Smooth muscle cell (in vitro differentiated cells): ENCODE results near the gene FBXO24. TPM values are rescaled to one million over a fixed set of nuclear protein-coding genes. Genes with fewer than 3 reads are reported as not detected.

ENCODE experiments used
- DNase-seq: peaks from one replicate; lab custom pipeline; 2025; ENCODE audit not compliant: unreplicated experiment; lab: John Stamatoyannopoulos, UW
- H2AFZ ChIP-seq: fragments of 200-600 bp; sonication (generic); 2 replicates; pipeline ENCODE4 v1.6.0; 2016; ENCODE audit warnings: antibody characterized with exemption, low read depth, mild to moderate bottlenecking
- H3F3A ChIP-seq: fragments of 200-600 bp; sonication (generic); 2 replicates; pipeline ENCODE4 v1.6.0; 2017; ENCODE audit warnings: antibody characterized with exemption, low read depth
- H3K27ac ChIP-seq: fragments of 200-600 bp; sonication (generic); 2 replicates; pipeline ENCODE4 v1.5.1; 2016; ENCODE audit warnings: low read depth, mild to moderate bottlenecking
- H3K27me3 ChIP-seq: fragments of 200-600 bp; sonication (generic); 2 replicates; pipeline ENCODE4 v1.6.1; 2016; ENCODE audit warnings: low read depth, mild to moderate bottlenecking
- H3K36me3 ChIP-seq: fragments of 200-600 bp; sonication (generic); 2 replicates; pipeline ENCODE4 v1.5.1; 2016; ENCODE audit warnings: low read depth
- H3K4me1 ChIP-seq: fragments of 200-600 bp; sonication (generic); 2 replicates; pipeline ENCODE4 v1.5.1; 2016; ENCODE audit warnings: low read depth
- H3K4me2 ChIP-seq: fragments of 200-600 bp; sonication (generic); 2 replicates; pipeline ENCODE4 v1.6.0; 2016; ENCODE audit warnings: mild to moderate bottlenecking
- H3K4me3 ChIP-seq: fragments of 200-600 bp; sonication (generic); 2 replicates; pipeline ENCODE4 v1.5.1; 2016; ENCODE audit warnings: mild to moderate bottlenecking
- H3K79me2 ChIP-seq: fragments of 200-600 bp; sonication (generic); 2 replicates; pipeline ENCODE4 v1.6.0; 2016; ENCODE audit warnings: low read depth, mild to moderate bottlenecking
- H3K9ac ChIP-seq: fragments of 200-600 bp; sonication (generic); 2 replicates; pipeline ENCODE4 v1.6.0; 2016; ENCODE audit warnings: low read depth
- H3K9me3 ChIP-seq: fragments of 200-600 bp; sonication (generic); replicated peaks from 2 replicates; pipeline ENCODE4 v1.5.1; 2016; ENCODE audit warnings: low read depth
- H4K20me1 ChIP-seq: fragments of 200-600 bp; sonication (generic); 2 replicates; pipeline ENCODE4 v1.6.0; 2016; ENCODE audit warnings: low read depth
- WGBS: methylation state at CpG from one replicate; pipeline ENCODE4 v1.1.7; 2016; ENCODE audit warnings: low lambda C conversion rate; 5-methylcytosine and 5-hydroxymethylcytosine counted together
- polyA plus RNA-seq: library from polyadenylated mRNA; unstranded; fragments of >200 nt; fragmentation: Nextera tagmentation; extraction: Ambion mirVana; gene quantifications from 2 replicates; pipeline ENCODE4 v1.2.1, GENCODE V29; 2016
- total RNA-seq: library from RNA; depleted of rRNA; stranded (reverse); fragments of >200 nt; gene quantifications from 2 replicates; pipeline ENCODE4 v1.2.3, GENCODE V29; 2014
- TF ChIP-seq, protein P1 (sequence below): fragments of 200-600 bp; sonication (generic); IDR thresholded peaks from 2 replicates; pipeline ENCODE4 v1.5.1; 2017; ENCODE audit warnings: borderline replicate concordance, mild to moderate bottlenecking, antibody characterized with exemption; ENCODE audit not compliant: insufficient read depth, poor library complexity, severe bottlenecking

Gene FBXO24
- total and polyA plus RNA-seq, 2 experiments from 2014 or later, result 0.22 to 0.61 TPM

DNA sequence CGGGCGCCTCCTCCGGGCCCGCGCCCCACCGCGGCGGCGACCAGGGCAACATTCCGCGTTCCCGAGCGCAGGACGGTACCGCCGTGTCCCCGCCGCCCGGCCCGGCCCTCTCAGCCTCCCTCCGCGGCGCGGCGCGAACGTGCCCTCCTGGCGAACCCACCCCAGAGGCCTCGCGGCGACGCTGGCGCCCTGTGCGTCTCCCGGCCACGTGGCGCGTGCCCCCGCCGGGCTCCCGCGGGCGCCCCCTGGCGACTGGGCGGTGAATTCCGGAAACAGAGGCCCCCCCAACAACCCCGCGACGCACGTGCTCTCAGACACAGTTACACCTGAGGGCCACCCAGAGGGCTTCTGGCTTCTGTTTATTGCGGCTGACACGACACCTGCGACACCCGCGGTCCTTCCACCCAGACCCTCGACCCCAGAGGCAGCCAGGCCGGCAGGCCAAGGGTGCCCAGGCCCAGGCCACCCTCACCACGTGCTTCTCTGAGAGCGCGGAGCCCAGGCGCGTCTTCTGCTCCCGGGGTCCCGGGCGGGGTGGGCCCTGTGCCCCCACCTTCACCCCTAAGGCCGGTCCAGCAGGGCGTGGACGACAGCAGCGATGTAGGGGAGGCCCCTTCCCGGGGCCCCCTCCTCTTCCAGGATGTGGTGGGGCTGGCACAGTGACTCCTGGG, 12.3 kb upstream of the FBXO24 start, which contains the start of gene SAP25:
SAP25 (minus strand) TSS at position 210 of the 671 bp plus-strand sequence; CDS start at position 52, 158 bp downstream.
- DNase-seq, result no peak
- no peaks in the 10 kb centered on the region for H3F3A ChIP-seq
- H3K79me2 ChIP-seq, result no peaks in the 10 kb centered on the region
- H3K36me3 ChIP-seq, result no peaks in the 10 kb centered on the region
- no peak within 1 kb of the TSS for H3K4me3 ChIP-seq
- no peak within 1 kb of the TSS for H3K27ac ChIP-seq
- H3K9me3 ChIP-seq, result no peaks in the 10 kb centered on the region
- H2AFZ ChIP-seq, result no peak within 1 kb of the TSS
- TF ChIP-seq, protein P1, sequence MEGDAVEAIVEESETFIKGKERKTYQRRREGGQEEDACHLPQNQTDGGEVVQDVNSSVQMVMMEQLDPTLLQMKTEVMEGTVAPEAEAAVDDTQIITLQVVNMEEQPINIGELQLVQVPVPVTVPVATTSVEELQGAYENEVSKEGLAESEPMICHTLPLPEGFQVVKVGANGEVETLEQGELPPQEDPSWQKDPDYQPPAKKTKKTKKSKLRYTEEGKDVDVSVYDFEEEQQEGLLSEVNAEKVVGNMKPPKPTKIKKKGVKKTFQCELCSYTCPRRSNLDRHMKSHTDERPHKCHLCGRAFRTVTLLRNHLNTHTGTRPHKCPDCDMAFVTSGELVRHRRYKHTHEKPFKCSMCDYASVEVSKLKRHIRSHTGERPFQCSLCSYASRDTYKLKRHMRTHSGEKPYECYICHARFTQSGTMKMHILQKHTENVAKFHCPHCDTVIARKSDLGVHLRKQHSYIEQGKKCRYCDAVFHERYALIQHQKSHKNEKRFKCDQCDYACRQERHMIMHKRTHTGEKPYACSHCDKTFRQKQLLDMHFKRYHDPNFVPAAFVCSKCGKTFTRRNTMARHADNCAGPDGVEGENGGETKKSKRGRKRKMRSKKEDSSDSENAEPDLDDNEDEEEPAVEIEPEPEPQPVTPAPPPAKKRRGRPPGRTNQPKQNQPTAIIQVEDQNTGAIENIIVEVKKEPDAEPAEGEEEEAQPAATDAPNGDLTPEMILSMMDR, result peak; percentile 34
- H3K9ac ChIP-seq, result no peak within 1 kb of the TSS
- H4K20me1 ChIP-seq, result no peaks in the 10 kb centered on the region
- H3K27me3 ChIP-seq, result peaks cover 7% of the 10 kb centered on the region
- H3K4me1 ChIP-seq, result peaks cover 11% of the 10 kb centered on the region
- no peak within 1 kb of the TSS for H3K4me2 ChIP-seq
- 87% methylated on average over 55 of the region's 70 CpGs for WGBS

DNA sequence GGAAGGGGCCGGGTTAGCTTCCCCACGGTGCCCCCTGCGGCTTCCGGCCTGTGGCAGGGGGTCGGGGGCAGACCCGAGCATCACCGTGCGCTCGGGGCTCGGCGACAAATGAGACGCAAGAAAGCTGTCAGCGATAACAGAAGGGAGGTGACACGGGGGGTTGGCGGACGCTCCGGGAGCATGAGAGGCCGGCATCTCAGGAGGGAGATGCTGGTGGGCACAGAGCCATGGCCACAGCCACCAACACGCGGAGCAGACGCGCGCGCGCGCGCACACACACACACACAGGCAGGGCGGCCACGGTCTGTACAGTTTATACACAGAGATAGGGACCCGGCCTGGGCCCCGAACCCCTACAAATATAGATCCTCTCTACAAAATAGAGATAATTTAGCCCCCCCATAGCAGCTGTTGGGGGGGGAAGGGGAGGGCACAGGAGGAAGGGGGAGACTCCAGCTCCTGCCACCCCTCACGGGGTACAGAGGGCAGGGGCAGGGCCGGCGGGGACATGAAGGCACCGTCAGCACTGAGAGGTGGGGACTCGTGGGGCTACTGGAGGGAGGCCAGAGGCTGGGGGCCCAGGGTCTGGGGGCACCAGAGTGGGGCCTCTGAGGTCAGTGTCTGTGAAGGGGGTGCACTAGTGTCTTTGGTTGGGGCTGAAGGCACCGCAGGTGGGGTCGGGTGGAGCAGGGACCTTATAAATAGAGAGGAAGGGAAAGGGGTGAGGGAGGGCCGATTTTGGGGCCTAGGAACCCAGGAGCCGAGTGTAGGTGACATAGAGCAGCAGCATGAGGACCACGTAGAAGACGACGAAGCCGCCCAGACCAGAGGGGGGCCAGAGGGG, 11.5 kb upstream of the FBXO24 start:
- WGBS, result 97% methylated on average over 39 of the region's 44 CpGs
- Histone ChIP-seq H3K4me3 (no peak overlapping the region), H3K4me2 (no peak overlapping the region), H3K36me3 (no peaks in the 10 kb centered on the region), H2AFZ (no peak overlapping the region), H3K4me1 (peaks cover 9% of the 10 kb centered on the region), H3K27ac (no peak overlapping the region), H3K27me3 (peaks cover 7% of the 10 kb centered on the region), H4K20me1 (no peaks in the 10 kb centered on the region), H3K9me3 (no peaks in the 10 kb centered on the region), H3F3A (no peaks in the 10 kb centered on the region), H3K79me2 (no peaks in the 10 kb centered on the region), H3K9ac (no peak overlapping the region)
- no peak for DNase-seq
- TF ChIP-seq, protein P1, result no peak

DNA sequence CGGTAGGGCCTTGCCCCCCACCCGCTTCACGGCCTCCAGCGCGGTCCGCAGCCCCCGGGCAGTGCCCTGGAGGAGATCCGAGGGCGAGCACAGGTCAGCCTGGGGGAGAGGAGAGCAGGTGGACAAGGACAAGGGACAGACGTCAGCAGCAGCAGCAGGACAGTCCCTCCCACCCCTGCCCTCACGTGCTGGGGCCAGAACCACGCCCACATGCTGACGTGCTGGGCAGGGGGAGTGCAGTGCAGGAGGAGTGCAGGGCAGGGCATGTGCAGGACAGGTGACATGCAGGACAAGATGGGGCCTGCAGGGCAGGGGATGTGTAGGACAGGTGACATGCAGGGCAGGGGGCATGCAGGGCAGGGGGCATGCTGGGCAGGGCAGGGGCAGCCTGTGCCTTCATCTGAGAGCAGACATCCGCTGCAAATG, 10.9 kb upstream of the FBXO24 start:
- Histone ChIP-seq H3K36me3 (no peaks in the 10 kb centered on the region), H3F3A (no peaks in the 10 kb centered on the region), H2AFZ (no peak overlapping the region), H3K27me3 (peaks cover 7% of the 10 kb centered on the region), H3K4me3 (no peak overlapping the region), H3K9me3 (no peaks in the 10 kb centered on the region), H3K27ac (no peak overlapping the region), H3K4me1 (peaks cover 2% of the 10 kb centered on the region), H3K79me2 (no peaks in the 10 kb centered on the region), H4K20me1 (no peaks in the 10 kb centered on the region), H3K9ac (no peak overlapping the region), H3K4me2 (no peak overlapping the region)
- 91% methylated on average over 14 of the region's 14 CpGs for WGBS
- TF ChIP-seq, protein P1, result no peak
- no peak for DNase-seq
